ENCODE data around the gene LYST. TPM values are rescaled to one million over a fixed set of nuclear protein-coding genes. Genes with fewer than 3 reads are reported as not detected.

The LYST gene
- total and polyA plus RNA-seq, 2 of the 4 experiments (the other 2 are of a cell fraction): 2.2 to 7.2 TPM

- Histone ChIP-seq H2AK5ac (ENCODE audit: low read depth, low read length) (no peak overlapping the region), H2AK9ac (replicated peaks; ENCODE audit: low read depth, low read length, poor library complexity) (no peak overlapping the region), H3K27ac (ENCODE audit: insufficient read depth, low read length) (no peak overlapping the region), H4K20me1 (ENCODE audit: insufficient read depth, low read length) (no peaks in the 10 kb centered on the region), H3K9me1 (ENCODE audit: insufficient read depth, low read length) (no peaks in the 10 kb centered on the region; the same call in none of the 2 replicates), H3K18ac (ENCODE audit: low read depth, low read length) (no peak overlapping the region; the same call in 1 of the 2 replicates), H3K56ac (ENCODE audit: extremely low read depth, insufficient read depth, low read length) (no peak overlapping the region), H3K4me1 (ENCODE audit: control insufficient read depth, insufficient read depth, low read length) (peaks cover 6% of the 10 kb centered on the region), H2BK5ac (ENCODE audit: low read depth, low read length, poor library complexity, severe bottlenecking) (peak overlapping the region; percentile 32), H3K36me3 (ENCODE audit: control insufficient read depth, insufficient read depth, low read length) (no peaks in the 10 kb centered on the region), H2BK120ac (ENCODE audit: low read depth, low read length) (0 out of 2 replicates have a peak overlapping the region, but pooled peaks have one; percentile 1), H3K9me3 (ENCODE audit: control insufficient read depth, insufficient read depth, low read length) (no peaks in the 10 kb centered on the region), H3K4me3 (ENCODE audit: insufficient read depth, low read depth, low read length) (no peak overlapping the region), H2BK15ac (ENCODE audit: low read depth, low read length) (no peak overlapping the region), H4K5ac (ENCODE audit: low read depth, low read length) (no peak overlapping the region), H2AFZ (replicated peaks; ENCODE audit: low read length, poor library complexity) (no peak overlapping the region), H3K4me2 (ENCODE audit: low read depth, low read length) (no peak overlapping the region), H4K91ac (ENCODE audit: insufficient read depth, low read depth, low read length) (no peak overlapping the region; the same call in 1 of the 2 replicates), H4K8ac (ENCODE audit: low read depth in 2 of 2, low read length in 2 of 2) (no peak overlapping the region), H3K9ac (ENCODE audit: low read depth, low read length) (no peak overlapping the region), H3K27me3 (ENCODE audit: control insufficient read depth, insufficient read depth, low read length) (no peaks in the 10 kb centered on the region), H3K14ac (replicated peaks; ENCODE audit: low read depth, low read length) (no peak overlapping the region), H2BK20ac (ENCODE audit: low read depth, low read length) (peak overlapping the region; percentile 20; the same call in 1 of the 2 replicates), H3K23ac (ENCODE audit: low read depth, low read length) (no peak overlapping the region), H3K4ac (ENCODE audit: low read depth, low read length) (no peak overlapping the region), H3K79me1 (ENCODE audit: low read depth in 1 of 2, low read length in 2 of 2) (peaks cover 3 to 7% of the 10 kb centered on the region in 2 experiments; a peak in 2 of 4 replicates)
- no peak for TF ChIP-seq RCOR1 (IDR thresholded peaks at IDR 0.05; ENCODE audit: insufficient replicate concordance, low read length)
- TF ChIP-seq BHLHE40 (IDR thresholded peaks at IDR 0.05; ENCODE audit: low read depth, low read length): no peak
- TF ChIP-seq CEBPB (IDR thresholded peaks at IDR 0.05; ENCODE audit: low read depth, low read length): no peak
- no peak for TF ChIP-seq FOS (IDR thresholded peaks at IDR 0.05; ENCODE audit: low read depth, low read length)
- no peak for TF ChIP-seq MAZ (IDR thresholded peaks at IDR 0.05; ENCODE audit: borderline replicate concordance, low read depth, low read length)
- TF ChIP-seq RAD21 (IDR thresholded peaks at IDR 0.05; ENCODE audit: low read length): no peak
- no peak for TF ChIP-seq RFX5 (IDR thresholded peaks at IDR 0.05; ENCODE audit: low read depth, low read length)
- TF ChIP-seq ELK1 (IDR thresholded peaks at IDR 0.05; ENCODE audit: borderline replicate concordance, low read depth, low read length): no peak
- dilution Hi-C loops (cut with HindIII; ENCODE audit: low sequenced_read_pairs, unreplicated experiment): no loop called here
- intact Hi-C loops (cut with micrococcal nuclease): loop anchor here (5.0 kb wide), 1 partner anchor 36 kb away; no protein-coding TSS in a partner anchor
- no peak for DNase-seq
- no peak for ATAC-seq (ENCODE audit: low read depth)
- POLR2A ChIA-PET (ENCODE audit: unreplicated experiment): no interaction called here
- in situ Hi-C loops (cut with MboI; ENCODE audit: low sequenced_read_pairs): no loop called here
- BruUV-seq (replicated peaks): no TSS peak
- WGBS, 2 experiments (ENCODE audit: extremely low coverage in 2 of 2, insufficient read length in 1 of 2): no CpG with 5 or more reads among the region's 5 CpGs
- CTCF ChIA-PET: no interaction called here
Measured at GRCh38 chr1:235742914-235743599, 123.6 kb downstream of the LYST start.

Data from IMR-90 (cell line).